ENCODE data around the gene FBXL7.

- TF ChIP-seq, protein P1, sequence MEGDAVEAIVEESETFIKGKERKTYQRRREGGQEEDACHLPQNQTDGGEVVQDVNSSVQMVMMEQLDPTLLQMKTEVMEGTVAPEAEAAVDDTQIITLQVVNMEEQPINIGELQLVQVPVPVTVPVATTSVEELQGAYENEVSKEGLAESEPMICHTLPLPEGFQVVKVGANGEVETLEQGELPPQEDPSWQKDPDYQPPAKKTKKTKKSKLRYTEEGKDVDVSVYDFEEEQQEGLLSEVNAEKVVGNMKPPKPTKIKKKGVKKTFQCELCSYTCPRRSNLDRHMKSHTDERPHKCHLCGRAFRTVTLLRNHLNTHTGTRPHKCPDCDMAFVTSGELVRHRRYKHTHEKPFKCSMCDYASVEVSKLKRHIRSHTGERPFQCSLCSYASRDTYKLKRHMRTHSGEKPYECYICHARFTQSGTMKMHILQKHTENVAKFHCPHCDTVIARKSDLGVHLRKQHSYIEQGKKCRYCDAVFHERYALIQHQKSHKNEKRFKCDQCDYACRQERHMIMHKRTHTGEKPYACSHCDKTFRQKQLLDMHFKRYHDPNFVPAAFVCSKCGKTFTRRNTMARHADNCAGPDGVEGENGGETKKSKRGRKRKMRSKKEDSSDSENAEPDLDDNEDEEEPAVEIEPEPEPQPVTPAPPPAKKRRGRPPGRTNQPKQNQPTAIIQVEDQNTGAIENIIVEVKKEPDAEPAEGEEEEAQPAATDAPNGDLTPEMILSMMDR (IDR thresholded peaks at IDR 0.05), result no peak
- TF ChIP-seq EZH2 (IDR thresholded peaks at IDR 0.05; ENCODE audit: borderline replicate concordance, insufficient read depth, low read depth, low read length, poor library complexity, severe bottlenecking), result no peak
These were observed 414.7 kb downstream of the FBXL7 start for GRCh38 chr5:15914638-15915037.

All from B cell (primary cell).